Loucy (cell line): Measurements from ENCODE around the gene CPNE6.

Experiments used
- EZH2phosphoT487 ChIP-seq: fragments of 200-600 bp; IDR thresholded peaks from 2 replicates; pipeline ENCODE4 v1.6.1; 2018; ENCODE audit warnings: antibody characterized with exemption, mild to moderate bottlenecking, moderate library complexity, borderline replicate concordance
- TF ChIP-seq, protein P1 (sequence below): fragments of 200-600 bp; sonication (generic); conservative IDR thresholded peaks from 2 replicates; pipeline ENCODE4 v1.5.1; 2014; ENCODE audit warnings: mild to moderate bottlenecking, antibody characterized with exemption, low read length

DNA sequence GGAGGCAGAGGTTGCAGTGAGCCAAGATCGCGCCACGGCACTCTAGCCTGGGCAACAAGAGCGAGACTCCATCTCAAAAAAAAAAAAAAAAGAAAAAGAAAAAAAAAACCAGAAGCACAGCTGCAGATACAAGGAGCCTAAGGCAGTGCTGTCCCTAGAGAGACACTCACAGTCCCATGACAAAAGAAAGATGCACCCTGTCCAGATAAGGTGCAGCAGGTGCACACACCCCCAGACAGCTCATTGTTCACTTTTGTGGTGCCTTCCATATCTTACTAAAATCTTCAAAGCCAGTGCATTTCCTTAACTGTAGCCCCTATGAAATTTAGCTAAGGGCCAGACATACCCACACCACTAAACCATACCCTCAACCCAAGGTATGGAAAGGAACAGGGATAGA is 51.1 kb downstream of the CPNE6 start:
- TF ChIP-seq, protein P1, sequence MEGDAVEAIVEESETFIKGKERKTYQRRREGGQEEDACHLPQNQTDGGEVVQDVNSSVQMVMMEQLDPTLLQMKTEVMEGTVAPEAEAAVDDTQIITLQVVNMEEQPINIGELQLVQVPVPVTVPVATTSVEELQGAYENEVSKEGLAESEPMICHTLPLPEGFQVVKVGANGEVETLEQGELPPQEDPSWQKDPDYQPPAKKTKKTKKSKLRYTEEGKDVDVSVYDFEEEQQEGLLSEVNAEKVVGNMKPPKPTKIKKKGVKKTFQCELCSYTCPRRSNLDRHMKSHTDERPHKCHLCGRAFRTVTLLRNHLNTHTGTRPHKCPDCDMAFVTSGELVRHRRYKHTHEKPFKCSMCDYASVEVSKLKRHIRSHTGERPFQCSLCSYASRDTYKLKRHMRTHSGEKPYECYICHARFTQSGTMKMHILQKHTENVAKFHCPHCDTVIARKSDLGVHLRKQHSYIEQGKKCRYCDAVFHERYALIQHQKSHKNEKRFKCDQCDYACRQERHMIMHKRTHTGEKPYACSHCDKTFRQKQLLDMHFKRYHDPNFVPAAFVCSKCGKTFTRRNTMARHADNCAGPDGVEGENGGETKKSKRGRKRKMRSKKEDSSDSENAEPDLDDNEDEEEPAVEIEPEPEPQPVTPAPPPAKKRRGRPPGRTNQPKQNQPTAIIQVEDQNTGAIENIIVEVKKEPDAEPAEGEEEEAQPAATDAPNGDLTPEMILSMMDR = no peak
- TF ChIP-seq EZH2phosphoT487 = no peak
